Neutrophil (primary cell): ENCODE data around the gene TRPM1.

ENCODE experiments used
- H3K27ac ChIP-seq: fragments of 200-600 bp; sonication (generic); 2 replicates; pipeline ENCODE4 v1.5.1; 2016; ENCODE audit warnings: mild to moderate bottlenecking, moderate library complexity
- H3K27me3 ChIP-seq: fragments of 200-600 bp; sonication (generic); 2 replicates; pipeline ENCODE4 v1.6.0; 2016; ENCODE audit warnings: mild to moderate bottlenecking
- H3K36me3 ChIP-seq: fragments of 200-600 bp; sonication (generic); 2 replicates; pipeline ENCODE4 v1.5.1; 2017
- H3K4me1 ChIP-seq, 2 experiments: fragments of 200-600 bp in 1 of 2; sonication (generic) in 1 of 2; 1 replicate in 1 of 2; 2 replicates in 1 of 2; pipeline versions ENCODE4 v1.5.1 to v1.6.1; 2013 to 2016; ENCODE audit warnings: low read depth in 1 of 2, low read length in 1 of 2, mild to moderate bottlenecking in 1 of 2, moderate library complexity in 1 of 2; ENCODE audit not compliant: control insufficient read depth in 1 of 2, insufficient read depth in 1 of 2
- H3K4me3 ChIP-seq, 2 experiments: fragments of 200-600 bp in 1 of 2; sonication (generic) in 1 of 2; 1 replicate in 1 of 2; 2 replicates in 1 of 2; pipeline ENCODE4 v1.5.1; 2013 to 2016; ENCODE audit warnings: low read depth in 1 of 2, low read length in 1 of 2, mild to moderate bottlenecking in 1 of 2, moderate library complexity in 1 of 2
- H3K9me3 ChIP-seq: fragments of 200-600 bp; sonication (generic); 2 replicates; pipeline ENCODE4 v1.5.1; 2016
- TF ChIP-seq, protein P1 (sequence below): fragments of 200-600 bp; sonication (generic); IDR thresholded peaks from 2 replicates; pipeline ENCODE4 v1.5.1; 2016; ENCODE audit warnings: antibody characterized with exemption

The TRPM1 gene

GRCh38 chr15:31116423-31117030 is 15.0 kb upstream of the TRPM1 start:
- TF ChIP-seq, protein P1, sequence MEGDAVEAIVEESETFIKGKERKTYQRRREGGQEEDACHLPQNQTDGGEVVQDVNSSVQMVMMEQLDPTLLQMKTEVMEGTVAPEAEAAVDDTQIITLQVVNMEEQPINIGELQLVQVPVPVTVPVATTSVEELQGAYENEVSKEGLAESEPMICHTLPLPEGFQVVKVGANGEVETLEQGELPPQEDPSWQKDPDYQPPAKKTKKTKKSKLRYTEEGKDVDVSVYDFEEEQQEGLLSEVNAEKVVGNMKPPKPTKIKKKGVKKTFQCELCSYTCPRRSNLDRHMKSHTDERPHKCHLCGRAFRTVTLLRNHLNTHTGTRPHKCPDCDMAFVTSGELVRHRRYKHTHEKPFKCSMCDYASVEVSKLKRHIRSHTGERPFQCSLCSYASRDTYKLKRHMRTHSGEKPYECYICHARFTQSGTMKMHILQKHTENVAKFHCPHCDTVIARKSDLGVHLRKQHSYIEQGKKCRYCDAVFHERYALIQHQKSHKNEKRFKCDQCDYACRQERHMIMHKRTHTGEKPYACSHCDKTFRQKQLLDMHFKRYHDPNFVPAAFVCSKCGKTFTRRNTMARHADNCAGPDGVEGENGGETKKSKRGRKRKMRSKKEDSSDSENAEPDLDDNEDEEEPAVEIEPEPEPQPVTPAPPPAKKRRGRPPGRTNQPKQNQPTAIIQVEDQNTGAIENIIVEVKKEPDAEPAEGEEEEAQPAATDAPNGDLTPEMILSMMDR, result no peak
- no peaks in the 10 kb centered on the region for H3K4me1 ChIP-seq
- H3K4me3 ChIP-seq, result no peak overlapping the region
- H3K27ac ChIP-seq, result no peak overlapping the region
- no peaks in the 10 kb centered on the region for H3K27me3 ChIP-seq
- no peaks in the 10 kb centered on the region for H3K36me3 ChIP-seq
- no peaks in the 10 kb centered on the region for H3K9me3 ChIP-seq

- Histone ChIP-seq H3K4me1 (peaks cover 7 to 9% of the 10 kb centered on the region in 2 experiments), H3K9me3 (no peaks in the 10 kb centered on the region), H3K4me3 (no peak overlapping the region), H3K36me3 (no peaks in the 10 kb centered on the region), H3K27me3 (no peaks in the 10 kb centered on the region), H3K27ac (no peak overlapping the region)
- TF ChIP-seq, protein P1, result no peak
Measured at GRCh38 chr15:31111091-31111647, 9.6 kb upstream of the TRPM1 start.

DNA sequence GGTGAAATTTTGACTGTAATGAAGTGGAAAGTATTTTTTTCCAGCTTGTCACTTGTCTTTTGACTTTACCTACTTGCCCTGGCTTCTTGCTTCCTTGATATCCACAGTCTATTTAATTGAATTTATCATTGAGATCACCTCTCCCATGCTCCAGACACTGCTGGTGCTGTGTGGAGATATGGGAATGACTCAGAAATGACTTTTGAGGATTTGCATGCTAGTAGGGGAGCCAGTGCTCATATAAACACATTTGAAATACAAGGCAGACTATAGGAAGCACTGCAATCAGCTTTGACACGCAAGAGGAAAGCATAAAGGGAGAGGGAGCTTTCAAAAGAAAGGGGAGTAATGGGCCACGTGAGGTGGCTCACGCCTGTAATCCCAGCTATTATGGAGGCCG is 7.3 kb upstream of the TRPM1 start:
- H3K36me3 ChIP-seq, result no peaks in the 10 kb centered on the region

DNA sequence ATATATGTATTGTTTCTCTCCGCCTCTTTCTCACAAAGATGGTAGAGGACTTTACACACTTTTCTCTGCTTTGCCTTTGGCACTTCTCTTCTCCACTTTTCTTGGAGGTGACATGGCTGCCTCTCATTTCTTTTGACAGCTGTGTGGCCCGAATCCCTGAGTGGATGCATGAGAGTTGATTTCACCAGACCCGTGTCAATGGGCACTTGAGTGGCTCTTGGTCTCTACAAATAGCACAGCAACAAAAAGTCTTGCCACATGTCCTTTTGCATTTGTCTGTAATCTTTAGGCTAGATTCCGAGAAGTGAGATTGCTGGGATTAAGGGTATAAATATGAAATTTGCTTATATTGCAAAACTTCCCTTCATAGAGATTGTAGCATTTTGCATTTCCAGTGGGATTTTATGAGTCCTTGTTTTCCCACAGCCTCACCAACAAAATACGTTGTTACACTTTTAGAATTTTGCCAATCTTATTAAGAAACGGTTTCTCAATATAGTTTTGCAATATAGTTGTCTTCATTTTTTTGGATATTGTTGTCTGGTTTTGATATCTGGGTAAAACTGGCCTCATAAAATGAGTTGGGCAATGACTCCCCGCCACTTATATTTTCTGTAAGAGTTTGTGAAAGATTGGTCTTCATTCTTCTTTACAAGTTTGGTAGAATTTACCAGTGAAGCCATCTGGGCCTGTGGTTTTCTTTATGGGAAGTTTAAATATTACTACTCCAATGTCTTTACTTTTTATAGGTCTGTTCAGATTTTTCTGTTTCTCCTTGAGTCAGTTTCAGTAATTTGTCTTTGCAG is 5.2 kb upstream of the TRPM1 start:
- no peaks in the 10 kb centered on the region for H3K27me3 ChIP-seq
- H3K4me3 ChIP-seq, result no peak overlapping the region
- TF ChIP-seq, protein P1, result no peak
- no peak overlapping the region for H3K27ac ChIP-seq
- H3K4me1 ChIP-seq, result peaks cover 7 to 9% of the 10 kb centered on the region in 2 experiments
- no peaks in the 10 kb centered on the region for H3K9me3 ChIP-seq
- no peaks in the 10 kb centered on the region for H3K36me3 ChIP-seq

More for the DNA sequence above, 7.3 kb upstream of the TRPM1 start:
- Histone ChIP-seq H3K4me3 (no peak overlapping the region), H3K27ac (no peak overlapping the region), H3K27me3 (no peaks in the 10 kb centered on the region), H3K9me3 (no peaks in the 10 kb centered on the region), H3K4me1 (peaks cover 7 to 9% of the 10 kb centered on the region in 2 experiments)
- TF ChIP-seq, protein P1, result no peak

GRCh38 chr15:31104003-31104402 is 2.5 kb upstream of the TRPM1 start:
- Histone ChIP-seq H3K27me3 (no peaks in the 10 kb centered on the region), H3K4me1 (peaks cover 7 to 9% of the 10 kb centered on the region in 2 experiments), H3K36me3 (no peaks in the 10 kb centered on the region), H3K27ac (no peak overlapping the region), H3K9me3 (no peaks in the 10 kb centered on the region), H3K4me3 (no peak overlapping the region)
- TF ChIP-seq, protein P1, result no peak
